ENCODE measurements around the gene MCUB.

- TF ChIP-seq KDM1A (IDR thresholded peaks at IDR 0.05; ENCODE audit: low read depth) (no peak), EHF (CRISPR knock-in tag; IDR thresholded peaks at IDR 0.05) (no peak), CTCF (IDR thresholded peaks at IDR 0.05) (peak; percentile 48; the same call in 2 of the 3 replicates), POLR2A (IDR thresholded peaks at IDR 0.05; ENCODE audit: low read length) (peak; percentile 42; the same call in 1 of the 2 replicates), NR3C1 (IDR thresholded peaks at IDR 0.05) (no peak), KDM5A (IDR thresholded peaks at IDR 0.05) (no peak)
- TF ChIP-seq, protein P1, sequence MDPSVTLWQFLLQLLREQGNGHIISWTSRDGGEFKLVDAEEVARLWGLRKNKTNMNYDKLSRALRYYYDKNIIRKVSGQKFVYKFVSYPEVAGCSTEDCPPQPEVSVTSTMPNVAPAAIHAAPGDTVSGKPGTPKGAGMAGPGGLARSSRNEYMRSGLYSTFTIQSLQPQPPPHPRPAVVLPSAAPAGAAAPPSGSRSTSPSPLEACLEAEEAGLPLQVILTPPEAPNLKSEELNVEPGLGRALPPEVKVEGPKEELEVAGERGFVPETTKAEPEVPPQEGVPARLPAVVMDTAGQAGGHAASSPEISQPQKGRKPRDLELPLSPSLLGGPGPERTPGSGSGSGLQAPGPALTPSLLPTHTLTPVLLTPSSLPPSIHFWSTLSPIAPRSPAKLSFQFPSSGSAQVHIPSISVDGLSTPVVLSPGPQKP (IDR thresholded peaks at IDR 0.05; ENCODE audit: low read depth, low read length), result no peak
These were observed 143.1 kb downstream of the MCUB start, which contains the start of gene CASP6 for GRCh38 chr4:109702950-109703663.

Measured in A549 (cell line).